CD4-positive, alpha-beta T cell (primary cell): Measurements from ENCODE around the gene METTL25B. TPM values are rescaled to one million over a fixed set of nuclear protein-coding genes. Genes with fewer than 3 reads are reported as not detected.

Source experiments
- ATAC-seq: fragments of 200-7000 bp; cut with Tn5 transposase; one replicate; pipeline ENCODE4 v1.10.0; 2022; ENCODE audit warnings: mild to moderate bottlenecking; ENCODE audit not compliant: poor library complexity
- CTCF ChIA-PET: fragments of 350-600 bp; sonication (Branson Sonifier 250); formaldehyde crosslinking; loops from one replicate; lab custom pipeline; 2021; ENCODE audit warnings: antibody characterized with exemption, inconsistent platforms; lab: Charles Lee
- POLR2A ChIA-PET: fragments of 350-600 bp; sonication (Branson Sonifier 250); formaldehyde crosslinking; loops from one replicate; lab custom pipeline; 2021; ENCODE audit warnings: antibody characterized with exemption, inconsistent platforms; lab: Charles Lee
- DNase-seq, 14 experiments: peaks; one replicate each; pipeline ENCODE4 v3.0.0-alpha.2; 2013 to 2020; ENCODE audit warnings: mixed read lengths in 2 of 14
- H3K27ac ChIP-seq, 2 donors: one replicate each; pipeline versions ENCODE4 v1.5.1 to v1.7.0; 2013; ENCODE audit warnings: low read length in 2 of 2, low read depth in 1 of 2, mild to moderate bottlenecking in 1 of 2
- H3K27me3 ChIP-seq, 2 experiments: 1 replicate in 1 of 2; 2 replicates in 1 of 2; pipeline versions ENCODE4 v1.6.1 to v1.7.0; 2013; ENCODE audit warnings: low read length in 2 of 2, control low read depth in 1 of 2, mild to moderate bottlenecking in 1 of 2, moderate library complexity in 1 of 2; ENCODE audit not compliant: insufficient read depth in 2 of 2, control insufficient read depth in 1 of 2
- H3K36me3 ChIP-seq: one replicate; pipeline ENCODE4 v1.6.1; 2013; ENCODE audit warnings: low read length, control low read depth; ENCODE audit not compliant: insufficient read depth
- H3K4me1 ChIP-seq: one replicate; pipeline ENCODE4 v1.6.1; 2013; ENCODE audit warnings: low read length, control low read depth; ENCODE audit not compliant: insufficient read depth
- H3K4me3 ChIP-seq: one replicate; pipeline ENCODE4 v1.5.1; 2013; ENCODE audit warnings: mild to moderate bottlenecking, low read length, moderate library complexity
- H3K9me3 ChIP-seq, 2 experiments: 1 replicate in 1 of 2; 2 replicates in 1 of 2; pipeline versions ENCODE4 v1.6.1 to v1.7.0; 2013; ENCODE audit warnings: low read length in 2 of 2, mild to moderate bottlenecking in 2 of 2, control low read depth in 1 of 2, moderate library complexity in 1 of 2; ENCODE audit not compliant: control insufficient read depth in 1 of 2, insufficient read depth in 1 of 2
- H3K27ac Mint-ChIP-seq: one replicate; pipeline ENCODE4 v1.8.0; 2020; ENCODE audit warnings: mixed read lengths
- H3K27me3 Mint-ChIP-seq: one replicate; pipeline ENCODE4 v1.8.0; 2021; ENCODE audit warnings: mixed read lengths
- H3K36me3 Mint-ChIP-seq: one replicate; pipeline ENCODE4 v1.8.0; 2021; ENCODE audit warnings: low read depth, mixed read lengths
- H3K4me1 Mint-ChIP-seq: one replicate; pipeline ENCODE4 v1.8.0; 2021; ENCODE audit warnings: low read depth, mixed read lengths
- H3K4me3 Mint-ChIP-seq: one replicate; pipeline ENCODE4 v1.8.0; 2020; ENCODE audit warnings: mild to moderate bottlenecking, mixed read lengths
- H3K9me3 Mint-ChIP-seq: one replicate; pipeline ENCODE4 v1.8.0; 2020; ENCODE audit warnings: mixed read lengths
- intact Hi-C, 2 experiments: fragments of 100-400 bp; cut with DNase I in 1 of 2; cut with micrococcal nuclease in 1 of 2; formaldehyde crosslinking; loops; one replicate each; pipeline versions ENCODE4 v1.15.1 to v1.9.0; 2023 to 2025; cut with DNase I, micrococcal nuclease
- total RNA-seq, 174 experiments: library from RNA in 2 of 174; stranded (reverse) in 2 of 174; gene quantifications; one replicate each; pipeline ENCODE4 v1.2.3 and lab custom pipeline; 2021 to 2026
- TF ChIP-seq, protein P1 (sequence below): fragments of 200-600 bp; IDR thresholded peaks from one replicate; pipeline ENCODE4 v1.8.0; 2022; ENCODE audit warnings: antibody characterized with exemption, mild to moderate bottlenecking

The METTL25B gene
- total RNA-seq, 2 experiments from 2014 or later = 10.6 to 12.0 TPM

- peaks cover 0 to 13% of the 10 kb centered on the region in 2 experiments for H3K9me3 ChIP-seq
- TF ChIP-seq, protein P1, sequence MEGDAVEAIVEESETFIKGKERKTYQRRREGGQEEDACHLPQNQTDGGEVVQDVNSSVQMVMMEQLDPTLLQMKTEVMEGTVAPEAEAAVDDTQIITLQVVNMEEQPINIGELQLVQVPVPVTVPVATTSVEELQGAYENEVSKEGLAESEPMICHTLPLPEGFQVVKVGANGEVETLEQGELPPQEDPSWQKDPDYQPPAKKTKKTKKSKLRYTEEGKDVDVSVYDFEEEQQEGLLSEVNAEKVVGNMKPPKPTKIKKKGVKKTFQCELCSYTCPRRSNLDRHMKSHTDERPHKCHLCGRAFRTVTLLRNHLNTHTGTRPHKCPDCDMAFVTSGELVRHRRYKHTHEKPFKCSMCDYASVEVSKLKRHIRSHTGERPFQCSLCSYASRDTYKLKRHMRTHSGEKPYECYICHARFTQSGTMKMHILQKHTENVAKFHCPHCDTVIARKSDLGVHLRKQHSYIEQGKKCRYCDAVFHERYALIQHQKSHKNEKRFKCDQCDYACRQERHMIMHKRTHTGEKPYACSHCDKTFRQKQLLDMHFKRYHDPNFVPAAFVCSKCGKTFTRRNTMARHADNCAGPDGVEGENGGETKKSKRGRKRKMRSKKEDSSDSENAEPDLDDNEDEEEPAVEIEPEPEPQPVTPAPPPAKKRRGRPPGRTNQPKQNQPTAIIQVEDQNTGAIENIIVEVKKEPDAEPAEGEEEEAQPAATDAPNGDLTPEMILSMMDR = no peak
- ChIA-PET CTCF (interaction anchor here (2.5 kb wide), 1 partner anchor 13 kb away, joined by 7 read pairs; the partner anchor contains the start of gene CRABP2), POLR2A (interaction anchor here (0.5 to 1.0 kb wide), 2 partner anchors 13 to 32 kb away, joined by 4 to 5 read pairs; no protein-coding TSS in a partner anchor)
- Mint-ChIP-seq H3K9me3 (no peaks in the 10 kb centered on the region), H3K4me1 (peaks cover 26% of the 10 kb centered on the region), H3K27ac (no peak overlapping the region), H3K36me3 (no peaks in the 10 kb centered on the region), H3K27me3 (peaks cover 78% of the 10 kb centered on the region), H3K4me3 (no peak overlapping the region)
- peaks cover 23% of the 10 kb centered on the region for H3K4me1 ChIP-seq
- H3K36me3 ChIP-seq = no peaks in the 10 kb centered on the region
- no peak overlapping the region for H3K4me3 ChIP-seq
- ATAC-seq (no peak), DNase-seq (peak in 4 of 14 experiments; percentile 18 to 57 (median 35))
- peaks cover 54% of the 10 kb centered on the region in 2 experiments for H3K27me3 ChIP-seq
- no peak overlapping the region for H3K27ac ChIP-seq
- intact Hi-C loops = no loop called here
Measured at GRCh38 chr1:156692925-156693847, 35.1 kb upstream of the METTL25B start.

DNA sequence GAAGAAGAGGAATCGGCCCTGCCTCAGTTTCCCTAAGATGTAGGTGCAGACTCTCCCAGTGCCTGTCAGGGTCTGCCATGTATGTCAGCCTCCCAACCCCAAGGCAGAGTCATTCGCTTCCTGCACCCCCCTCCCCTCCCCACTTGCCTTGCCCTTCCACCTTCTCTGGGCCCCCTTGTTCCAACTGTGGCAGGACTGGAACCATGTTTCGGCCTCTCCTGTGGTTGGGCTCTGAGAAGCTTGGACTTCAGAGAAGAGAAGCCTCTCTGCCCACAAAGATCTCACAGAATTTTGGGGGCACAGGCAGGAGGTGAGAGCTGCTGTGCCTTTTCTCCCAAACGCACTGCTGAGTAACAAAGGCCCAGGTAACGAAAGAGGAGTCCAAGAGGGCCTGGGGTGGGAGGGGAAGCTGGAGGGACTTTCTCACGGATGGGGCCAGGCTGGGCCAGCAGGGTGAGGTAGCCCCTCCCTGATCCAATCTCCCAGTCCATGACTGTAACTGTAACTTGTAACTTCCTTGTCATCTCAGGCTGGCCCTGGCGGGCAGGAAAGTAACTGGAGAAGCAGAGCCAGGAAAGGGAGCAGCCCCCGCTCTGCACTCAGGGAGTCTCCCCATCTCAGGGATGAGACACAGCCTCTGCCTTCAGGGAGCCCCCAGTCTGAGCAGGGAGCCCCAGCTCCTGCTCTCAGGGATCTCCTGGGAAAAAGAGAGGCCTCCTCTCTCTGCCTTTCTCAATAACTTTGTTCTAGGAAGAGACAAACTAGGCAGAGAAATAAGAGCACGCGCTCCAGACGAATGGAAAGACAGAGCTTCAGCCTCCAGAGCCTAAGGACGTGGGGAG, 34.2 kb upstream of the METTL25B start:
- Mint-ChIP-seq H3K36me3 (no peaks in the 10 kb centered on the region), H3K4me1 (peaks cover 26% of the 10 kb centered on the region), H3K27ac (no peak overlapping the region), H3K4me3 (no peak overlapping the region), H3K9me3 (no peaks in the 10 kb centered on the region), H3K27me3 (peaks cover 79% of the 10 kb centered on the region)
- Histone ChIP-seq H3K4me3 (no peak overlapping the region), H3K4me1 (peaks cover 22% of the 10 kb centered on the region), H3K36me3 (no peaks in the 10 kb centered on the region), H3K27ac (no peak overlapping the region), H3K9me3 (peaks cover 0 to 13% of the 10 kb centered on the region in 2 experiments), H3K27me3 (peaks cover 49 to 51% of the 10 kb centered on the region in 2 experiments)
- TF ChIP-seq, protein P1 = no peak
- DNase-seq (no peak), ATAC-seq (no peak)
- POLR2A ChIA-PET = no interaction called here
- intact Hi-C loops = no loop called here
- CTCF ChIA-PET = no interaction called here

GRCh38 chr1:156694690-156694962, 33.6 kb upstream of the METTL25B start:
- POLR2A ChIA-PET = no interaction called here
- H3K27ac ChIP-seq = no peak overlapping the region
- no peak for ATAC-seq
- peaks cover 16% of the 10 kb centered on the region for H3K4me1 ChIP-seq
- peaks cover 22% of the 10 kb centered on the region for H3K4me1 Mint-ChIP-seq
- H3K36me3 ChIP-seq = no peaks in the 10 kb centered on the region
- H3K4me3 ChIP-seq = no peak overlapping the region
- no peak overlapping the region for H3K4me3 Mint-ChIP-seq
- CTCF ChIA-PET = no interaction called here
- peaks cover 0 to 13% of the 10 kb centered on the region in 2 experiments for H3K9me3 ChIP-seq
- no peak for DNase-seq
- intact Hi-C loops = no loop called here
- H3K9me3 Mint-ChIP-seq = no peaks in the 10 kb centered on the region
- peaks cover 48% of the 10 kb centered on the region in 2 experiments for H3K27me3 ChIP-seq
- H3K36me3 Mint-ChIP-seq = no peaks in the 10 kb centered on the region
- H3K27me3 Mint-ChIP-seq = peaks cover 77% of the 10 kb centered on the region
- no peak overlapping the region for H3K27ac Mint-ChIP-seq
- TF ChIP-seq, protein P1 = no peak
